ENCODE measurements around the gene FAM184A. TPM values are rescaled to one million over a fixed set of nuclear protein-coding genes. Genes with fewer than 3 reads are reported as not detected.
"Not testable (repeated sequence)": the region's sequence is repeated elsewhere in the genome, so short reads cannot be mapped to it uniquely, and the experiment has no call there.

Gene FAM184A
- total and polyA plus RNA-seq, 4 donors, result 15.7 to 44.2 (median 33.4) TPM

DNA sequence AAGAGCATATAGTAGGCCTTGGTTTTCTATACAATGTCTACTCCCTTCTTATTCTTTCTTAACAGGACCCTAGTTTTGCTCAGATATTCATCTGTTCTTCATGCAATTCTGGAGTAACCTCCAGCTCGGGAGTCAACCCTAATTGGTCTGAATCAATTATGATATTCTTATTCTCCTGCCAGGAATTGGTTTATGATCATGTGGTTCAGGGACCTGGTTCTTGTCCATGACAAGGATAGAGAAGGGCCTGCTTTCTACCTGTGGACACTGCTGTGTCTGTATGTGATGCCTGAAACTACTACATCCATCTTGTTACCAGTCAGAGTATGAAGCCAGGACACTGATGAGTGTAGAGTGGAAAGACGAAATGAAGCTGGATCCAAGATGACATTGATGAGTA, 24.4 kb upstream of the FAM184A start:
- Histone ChIP-seq H3K4me1 (ENCODE audit: control insufficient read depth, insufficient read depth, low read length) (no peaks in the 10 kb centered on the region), H3K27me3 (ENCODE audit: control insufficient read depth, insufficient read depth, low read length) (no peaks in the 10 kb centered on the region), H3K36me3 (ENCODE audit: control insufficient read depth, insufficient read depth, low read length) (no peaks in the 10 kb centered on the region), H3K27ac (ENCODE audit: low read depth, low read length) (no peak overlapping the region), H3K4me3 (ENCODE audit: low read depth, low read length) (no peak overlapping the region), H3K9me3 (ENCODE audit: control insufficient read depth, insufficient read depth, low read length) (no peaks in the 10 kb centered on the region)
- no peak for DNase-seq (ENCODE audit: low read depth in 4 of 6, low spot score in 6 of 6)
- WGBS (ENCODE audit: insufficient coverage), result no CpG with 5 or more reads among the region's 2 CpGs

DNA sequence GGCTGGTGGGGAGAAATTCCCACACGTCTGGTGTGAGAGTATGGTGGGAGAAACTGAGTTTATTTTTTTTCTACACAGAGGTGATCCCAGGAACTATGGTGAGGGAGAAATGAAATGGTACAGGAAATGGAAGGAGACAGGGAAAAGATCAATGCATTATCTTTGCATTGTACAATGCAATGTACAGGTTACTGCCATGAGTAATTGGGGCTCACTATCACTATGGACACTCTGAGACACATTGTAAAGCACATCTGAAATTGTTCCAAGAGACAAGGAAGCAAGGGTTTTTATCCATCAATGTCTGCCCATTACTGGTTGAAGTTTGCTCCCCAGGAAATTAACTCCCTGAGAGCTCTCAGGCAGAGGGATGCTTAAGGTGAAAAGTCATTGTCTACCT, 21.7 kb upstream of the FAM184A start:
- WGBS (ENCODE audit: insufficient coverage), result no CpG with 5 or more reads among the region's 1 CpG
- Histone ChIP-seq H3K36me3 (ENCODE audit: control insufficient read depth, insufficient read depth, low read length) (no peaks in the 10 kb centered on the region), H3K4me1 (ENCODE audit: control insufficient read depth, insufficient read depth, low read length) (no peaks in the 10 kb centered on the region), H3K4me3 (ENCODE audit: low read depth, low read length) (no peak overlapping the region), H3K27me3 (ENCODE audit: control insufficient read depth, insufficient read depth, low read length) (no peaks in the 10 kb centered on the region), H3K9me3 (ENCODE audit: control insufficient read depth, insufficient read depth, low read length) (no peaks in the 10 kb centered on the region), H3K27ac (ENCODE audit: low read depth, low read length) (no peak overlapping the region)
- no peak for DNase-seq (ENCODE audit: low read depth in 4 of 6, low spot score in 6 of 6)

DNA sequence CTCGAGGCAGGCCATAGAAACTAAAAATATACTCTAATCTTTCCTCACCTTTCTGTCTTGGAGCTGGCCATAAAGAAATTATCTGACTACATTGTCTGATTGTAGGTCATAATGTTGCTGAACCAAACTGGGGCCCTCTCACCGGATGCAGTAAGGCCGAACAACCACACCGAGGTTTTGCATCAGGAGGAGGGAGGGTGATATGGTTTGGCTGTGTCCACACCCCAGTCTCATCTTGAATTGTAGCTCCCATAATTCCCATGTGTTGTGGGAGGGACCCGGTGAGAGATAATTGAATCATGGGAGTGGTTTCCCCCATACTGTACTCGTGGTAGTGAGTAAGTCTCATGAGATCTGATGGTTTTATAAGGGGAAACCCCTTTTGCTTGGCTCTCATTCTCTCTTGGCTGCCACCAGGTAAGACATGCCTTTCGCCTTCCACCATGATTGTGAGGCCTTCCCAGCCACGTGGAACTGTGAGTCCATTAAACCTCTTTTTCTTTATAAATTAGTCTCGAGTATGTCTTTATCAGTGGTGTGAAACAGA, 19.4 kb upstream of the FAM184A start:
- H3K9me3 ChIP-seq (ENCODE audit: control insufficient read depth, insufficient read depth, low read length); H3K27me3 ChIP-seq (ENCODE audit: control insufficient read depth, insufficient read depth, low read length); H3K4me1 ChIP-seq (ENCODE audit: control insufficient read depth, insufficient read depth, low read length); DNase-seq (ENCODE audit: low read depth in 4 of 6, low spot score in 6 of 6); H3K36me3 ChIP-seq (ENCODE audit: control insufficient read depth, insufficient read depth, low read length); H3K4me3 ChIP-seq (ENCODE audit: low read depth, low read length): not testable (repeated sequence)
- peak overlapping the region; percentile 69 for H3K27ac ChIP-seq (ENCODE audit: low read depth, low read length)
- 88% methylated on average over 1 of the region's 9 CpGs for WGBS (ENCODE audit: insufficient coverage)

GRCh38 chr6:119096721-119097565, 18.5 kb upstream of the FAM184A start:
- Histone ChIP-seq H3K36me3 (ENCODE audit: control insufficient read depth, insufficient read depth, low read length) (no peaks in the 10 kb centered on the region), H3K27ac (ENCODE audit: low read depth, low read length) (peak overlapping the region; percentile 69), H3K4me3 (ENCODE audit: low read depth, low read length) (no peak overlapping the region), H3K4me1 (ENCODE audit: control insufficient read depth, insufficient read depth, low read length) (no peaks in the 10 kb centered on the region), H3K27me3 (ENCODE audit: control insufficient read depth, insufficient read depth, low read length) (no peaks in the 10 kb centered on the region), H3K9me3 (ENCODE audit: control insufficient read depth, insufficient read depth, low read length) (no peaks in the 10 kb centered on the region)
- peak in 4 of 6 donors; percentile 56 to 86 (median 78) for DNase-seq (ENCODE audit: low read depth in 4 of 6, low spot score in 6 of 6)
- 14% methylated on average over 3 of the region's 6 CpGs for WGBS (ENCODE audit: insufficient coverage)

GRCh38 chr6:119090256-119090655, 11.8 kb upstream of the FAM184A start:
- no peaks in the 10 kb centered on the region for H3K4me1 ChIP-seq (ENCODE audit: control insufficient read depth, insufficient read depth, low read length)
- WGBS (ENCODE audit: insufficient coverage), result no CpG with 5 or more reads among the region's 2 CpGs
- no peak for DNase-seq (ENCODE audit: low read depth in 4 of 6, low spot score in 6 of 6)
- H3K27ac ChIP-seq (ENCODE audit: low read depth, low read length), result no peak overlapping the region
- no peak overlapping the region for H3K4me3 ChIP-seq (ENCODE audit: low read depth, low read length)
- no peaks in the 10 kb centered on the region for H3K36me3 ChIP-seq (ENCODE audit: control insufficient read depth, insufficient read depth, low read length)
- no peaks in the 10 kb centered on the region for H3K9me3 ChIP-seq (ENCODE audit: control insufficient read depth, insufficient read depth, low read length)
- H3K27me3 ChIP-seq (ENCODE audit: control insufficient read depth, insufficient read depth, low read length), result no peaks in the 10 kb centered on the region

- H3K9me3 ChIP-seq (ENCODE audit: control insufficient read depth, insufficient read depth, low read length), result no peaks in the 10 kb centered on the region
- no peak overlapping the region for H3K27ac ChIP-seq (ENCODE audit: low read depth, low read length)
- no peaks in the 10 kb centered on the region for H3K36me3 ChIP-seq (ENCODE audit: control insufficient read depth, insufficient read depth, low read length)
- H3K4me1 ChIP-seq (ENCODE audit: control insufficient read depth, insufficient read depth, low read length), result no peaks in the 10 kb centered on the region
- H3K4me3 ChIP-seq (ENCODE audit: low read depth, low read length), result no peak overlapping the region
- no peak for DNase-seq (ENCODE audit: low read depth in 4 of 6, low spot score in 6 of 6)
- 100% methylated on average over 1 of the region's 1 CpG for WGBS (ENCODE audit: insufficient coverage)
- no peaks in the 10 kb centered on the region for H3K27me3 ChIP-seq (ENCODE audit: control insufficient read depth, insufficient read depth, low read length)
These were observed 6.3 kb upstream of the FAM184A start for GRCh38 chr6:119084784-119085183.

GRCh38 chr6:119083007-119083406, 4.5 kb upstream of the FAM184A start:
- no peak for DNase-seq (ENCODE audit: low read depth in 4 of 6, low spot score in 6 of 6)
- WGBS (ENCODE audit: insufficient coverage), result 97% methylated on average over 5 of the region's 5 CpGs
- Histone ChIP-seq H3K36me3 (ENCODE audit: control insufficient read depth, insufficient read depth, low read length) (no peaks in the 10 kb centered on the region), H3K4me1 (ENCODE audit: control insufficient read depth, insufficient read depth, low read length) (peaks cover under 1% of the 10 kb centered on the region), H3K4me3 (ENCODE audit: low read depth, low read length) (no peak overlapping the region), H3K9me3 (ENCODE audit: control insufficient read depth, insufficient read depth, low read length) (no peaks in the 10 kb centered on the region), H3K27me3 (ENCODE audit: control insufficient read depth, insufficient read depth, low read length) (no peaks in the 10 kb centered on the region), H3K27ac (ENCODE audit: low read depth, low read length) (no peak overlapping the region)

DNA sequence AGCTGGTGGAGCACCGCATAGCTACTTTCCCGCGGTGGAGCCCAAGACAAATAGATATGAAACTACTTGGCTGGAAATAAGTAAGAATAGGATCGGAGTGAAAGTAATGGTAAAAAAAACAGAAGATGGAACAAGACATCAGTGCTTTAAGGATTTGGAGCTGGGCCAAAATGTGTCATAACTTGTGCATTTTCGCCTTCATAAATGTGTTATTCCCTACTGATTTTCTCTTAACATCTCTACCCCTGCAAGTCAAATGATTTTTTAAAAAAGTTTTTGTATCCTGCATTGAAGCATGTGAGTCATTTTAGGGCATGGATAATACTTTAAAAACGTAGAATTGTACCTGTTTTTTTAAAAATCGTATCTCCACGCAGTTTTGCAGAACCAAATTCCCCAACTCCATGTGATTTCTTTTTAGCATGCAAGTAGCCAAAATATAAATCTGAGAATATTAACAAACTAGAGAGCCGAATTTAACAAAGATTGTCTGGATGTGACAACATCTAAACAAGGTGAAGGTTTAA, 882 bp upstream of the FAM184A start:
- Histone ChIP-seq H3K27ac (ENCODE audit: low read depth, low read length) (peak overlapping the region; percentile 62), H3K27me3 (ENCODE audit: control insufficient read depth, insufficient read depth, low read length) (no peaks in the 10 kb centered on the region), H3K4me3 (ENCODE audit: low read depth, low read length) (peak overlapping the region; percentile 42), H3K9me3 (ENCODE audit: control insufficient read depth, insufficient read depth, low read length) (no peaks in the 10 kb centered on the region), H3K4me1 (ENCODE audit: control insufficient read depth, insufficient read depth, low read length) (peaks cover 5% of the 10 kb centered on the region), H3K36me3 (ENCODE audit: control insufficient read depth, insufficient read depth, low read length) (no peaks in the 10 kb centered on the region)
- WGBS (ENCODE audit: insufficient coverage), result 0% methylated on average over 4 of the region's 9 CpGs
- no peak for DNase-seq (ENCODE audit: low read depth in 4 of 6, low spot score in 6 of 6)

- WGBS (ENCODE audit: insufficient coverage), result under 1% methylated on average over 42 of the region's 43 CpGs
- peak in 4 of 6 donors; percentile 9 to 65 (median 32) for DNase-seq (ENCODE audit: low read depth in 4 of 6, low spot score in 6 of 6)
- H3K27ac ChIP-seq (ENCODE audit: low read depth, low read length), result no peak overlapping the region
These were observed 655 bp downstream of the FAM184A start for GRCh38 chr6:119077643-119078375.

More at GRCh38 chr6:119077643-119078375, 655 bp downstream of the FAM184A start:
- peaks cover 5% of the 10 kb centered on the region for H3K4me1 ChIP-seq (ENCODE audit: control insufficient read depth, insufficient read depth, low read length)
- H3K36me3 ChIP-seq (ENCODE audit: control insufficient read depth, insufficient read depth, low read length), result no peaks in the 10 kb centered on the region
- H3K4me3 ChIP-seq (ENCODE audit: low read depth, low read length), result peak overlapping the region; percentile 54
- H3K27me3 ChIP-seq (ENCODE audit: control insufficient read depth, insufficient read depth, low read length), result no peaks in the 10 kb centered on the region
- no peaks in the 10 kb centered on the region for H3K9me3 ChIP-seq (ENCODE audit: control insufficient read depth, insufficient read depth, low read length)

All from spinal cord (tissue), 10 donors.